Measurements from ENCODE around the gene PSMB7. TPM values are rescaled to one million over a fixed set of nuclear protein-coding genes. Genes with fewer than 3 reads are reported as not detected.

PSMB7 gene
- total RNA-seq, 2 donors from 2014 or later = 91.4 to 149 TPM

DNA sequence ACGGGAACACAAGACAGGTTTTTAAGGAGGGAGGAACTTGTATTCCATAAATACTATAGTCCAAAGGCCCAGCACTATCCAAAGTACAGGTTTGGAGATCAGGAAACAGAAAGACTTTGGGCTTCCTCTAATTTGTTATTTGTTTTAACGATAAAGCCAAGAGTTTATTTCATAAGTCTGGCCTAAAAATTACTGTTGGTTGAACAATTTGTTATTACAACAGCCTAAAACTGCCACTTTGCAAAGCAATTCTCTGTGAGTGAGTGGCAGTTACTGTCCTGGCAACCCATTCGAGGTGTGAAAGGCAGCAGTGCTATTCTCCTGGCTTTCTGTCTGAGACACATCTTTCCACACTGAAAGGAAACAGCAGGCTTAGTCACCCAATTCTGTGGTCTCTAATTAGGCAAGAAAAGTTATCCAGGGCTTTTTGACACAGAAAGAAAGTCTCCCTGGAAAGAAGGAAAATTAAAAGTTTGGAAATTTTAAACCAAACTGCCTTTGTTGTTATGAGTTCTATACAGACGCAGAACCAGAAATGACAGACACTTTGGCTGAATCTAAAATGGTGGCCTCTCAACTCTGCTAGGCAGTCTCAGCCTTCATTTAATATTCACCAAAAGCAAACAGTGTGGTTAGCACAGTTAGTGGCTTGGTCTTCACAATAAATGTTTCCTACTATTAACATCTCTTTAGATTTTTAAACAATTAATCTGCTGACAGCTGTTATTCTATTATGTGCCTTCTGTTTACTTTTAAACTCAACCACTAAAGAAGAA, 33.9 kb downstream of the PSMB7 start:
- ATAC-seq (ENCODE audit: insufficient number of reproducible peaks, low FRiP score, low read depth) = no peak
- H3K27me3 ChIP-seq (replicated peaks; ENCODE audit: insufficient read depth) = no peaks in the 10 kb centered on the region
- peaks cover 6 to 9% of the 10 kb centered on the region in 2 donors for H3K4me1 ChIP-seq (ENCODE audit: control insufficient read depth in 1 of 2, low read depth in 2 of 2)
- no peaks in the 10 kb centered on the region for H3K9me3 ChIP-seq
- H3K36me3 ChIP-seq = peaks cover 15% of the 10 kb centered on the region
- no peak overlapping the region for H3K27ac ChIP-seq
- H3K4me3 ChIP-seq = no peak overlapping the region
- no peak for DNase-seq (ENCODE audit: low spot score)
- TF ChIP-seq, protein P1, sequence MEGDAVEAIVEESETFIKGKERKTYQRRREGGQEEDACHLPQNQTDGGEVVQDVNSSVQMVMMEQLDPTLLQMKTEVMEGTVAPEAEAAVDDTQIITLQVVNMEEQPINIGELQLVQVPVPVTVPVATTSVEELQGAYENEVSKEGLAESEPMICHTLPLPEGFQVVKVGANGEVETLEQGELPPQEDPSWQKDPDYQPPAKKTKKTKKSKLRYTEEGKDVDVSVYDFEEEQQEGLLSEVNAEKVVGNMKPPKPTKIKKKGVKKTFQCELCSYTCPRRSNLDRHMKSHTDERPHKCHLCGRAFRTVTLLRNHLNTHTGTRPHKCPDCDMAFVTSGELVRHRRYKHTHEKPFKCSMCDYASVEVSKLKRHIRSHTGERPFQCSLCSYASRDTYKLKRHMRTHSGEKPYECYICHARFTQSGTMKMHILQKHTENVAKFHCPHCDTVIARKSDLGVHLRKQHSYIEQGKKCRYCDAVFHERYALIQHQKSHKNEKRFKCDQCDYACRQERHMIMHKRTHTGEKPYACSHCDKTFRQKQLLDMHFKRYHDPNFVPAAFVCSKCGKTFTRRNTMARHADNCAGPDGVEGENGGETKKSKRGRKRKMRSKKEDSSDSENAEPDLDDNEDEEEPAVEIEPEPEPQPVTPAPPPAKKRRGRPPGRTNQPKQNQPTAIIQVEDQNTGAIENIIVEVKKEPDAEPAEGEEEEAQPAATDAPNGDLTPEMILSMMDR (IDR thresholded peaks at IDR 0.05) = no peak

DNA sequence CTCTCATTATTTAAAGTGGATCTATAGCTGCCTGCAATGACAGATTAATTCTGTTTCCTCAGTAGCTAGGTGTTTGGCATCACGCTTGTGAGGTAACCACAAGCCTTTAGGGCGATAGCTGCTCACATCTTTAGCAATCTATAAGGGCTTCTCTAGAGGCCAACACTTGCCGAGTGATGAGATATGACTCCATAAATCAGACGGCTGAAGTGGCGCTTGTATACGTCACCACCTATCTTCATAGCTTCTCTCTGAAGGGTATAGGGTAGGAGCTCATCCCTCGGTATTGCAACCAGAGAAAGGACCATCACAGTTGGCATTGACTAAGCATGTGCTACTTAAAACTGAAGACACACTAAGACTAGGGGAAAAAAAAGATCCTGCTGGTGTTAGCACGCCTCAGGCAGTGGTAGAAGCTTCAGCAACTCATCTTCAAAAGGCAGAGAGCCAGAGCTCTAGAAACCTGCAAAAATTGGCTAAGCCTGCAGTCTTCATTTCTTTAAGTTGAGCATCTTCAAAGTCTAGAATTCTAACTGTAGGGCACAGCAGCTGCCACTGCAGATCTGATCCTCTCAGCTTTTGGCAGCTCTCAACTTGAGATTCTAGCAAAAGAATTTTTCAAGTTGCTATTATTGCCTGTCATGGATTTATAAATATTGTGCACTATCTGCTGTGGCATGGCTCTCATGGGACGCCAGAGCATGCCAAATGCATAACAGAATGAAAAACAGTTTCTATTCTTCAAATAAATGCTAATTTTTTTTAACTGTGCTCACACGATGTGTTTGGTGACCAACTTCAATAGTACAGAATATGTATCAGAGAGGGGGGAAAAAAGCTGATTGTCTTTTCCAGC, 37.5 kb downstream of the PSMB7 start:
- H3K27ac ChIP-seq = no peak overlapping the region
- no peak for DNase-seq (ENCODE audit: low spot score)
- H3K27me3 ChIP-seq (replicated peaks; ENCODE audit: insufficient read depth) = no peaks in the 10 kb centered on the region
- peaks cover 6 to 9% of the 10 kb centered on the region in 2 donors for H3K4me1 ChIP-seq (ENCODE audit: control insufficient read depth in 1 of 2, low read depth in 2 of 2)
- H3K4me3 ChIP-seq = no peak overlapping the region
- no peaks in the 10 kb centered on the region for H3K9me3 ChIP-seq
- peaks cover 14% of the 10 kb centered on the region for H3K36me3 ChIP-seq
- ATAC-seq (ENCODE audit: insufficient number of reproducible peaks, low FRiP score, low read depth) = no peak
- TF ChIP-seq, protein P1 (IDR thresholded peaks at IDR 0.05) = no peak

DNA sequence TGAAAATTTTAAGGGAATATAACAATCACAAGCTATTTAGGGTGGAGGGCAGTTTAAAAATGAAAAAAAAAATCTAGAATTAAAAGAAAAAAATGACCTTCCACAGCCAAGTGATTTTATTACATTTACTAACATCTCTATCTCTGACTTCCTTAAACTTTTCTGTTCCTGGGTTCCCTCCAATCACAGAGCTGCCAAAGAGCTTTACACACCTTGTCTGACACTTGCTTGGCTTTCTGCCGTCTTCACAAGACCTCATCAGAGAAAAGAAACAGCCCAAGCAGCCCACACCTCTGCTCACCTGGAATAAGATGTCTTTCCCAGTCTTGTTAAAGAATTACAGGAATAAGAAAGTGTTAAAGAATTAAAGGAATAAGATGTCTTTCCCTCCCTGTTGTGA, 38.9 kb downstream of the PSMB7 start:
- Histone ChIP-seq H3K36me3 (peaks cover 11% of the 10 kb centered on the region), H3K4me3 (no peak overlapping the region), H3K9me3 (no peaks in the 10 kb centered on the region), H3K27me3 (replicated peaks; ENCODE audit: insufficient read depth) (no peaks in the 10 kb centered on the region), H3K27ac (no peak overlapping the region), H3K4me1 (ENCODE audit: control insufficient read depth in 1 of 2, low read depth in 2 of 2) (peaks cover 6 to 9% of the 10 kb centered on the region in 2 donors)
- TF ChIP-seq, protein P1 (IDR thresholded peaks at IDR 0.05) = no peak
- ATAC-seq (ENCODE audit: insufficient number of reproducible peaks, low FRiP score, low read depth) (no peak), DNase-seq (ENCODE audit: low spot score) (no peak)

DNA sequence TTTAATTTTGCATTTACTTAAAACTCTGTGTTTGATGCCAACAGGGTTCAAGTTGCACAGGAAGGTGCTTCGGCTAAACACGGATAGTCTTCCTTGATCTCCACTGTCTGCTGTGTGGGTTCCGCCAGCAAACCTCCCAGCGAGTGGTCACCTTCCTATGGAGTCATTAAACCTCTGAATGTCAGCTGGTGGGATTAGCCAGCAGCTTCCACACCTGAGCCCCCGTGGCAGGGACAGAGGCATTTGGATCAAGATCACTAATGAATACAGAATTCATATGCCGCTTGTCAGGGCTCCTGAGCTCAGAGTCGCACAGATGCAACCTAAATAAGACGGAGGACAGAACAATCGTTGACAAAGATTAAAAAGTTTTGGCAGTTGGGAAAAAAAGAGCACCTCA, 39.5 kb downstream of the PSMB7 start:
- ATAC-seq (ENCODE audit: insufficient number of reproducible peaks, low FRiP score, low read depth) (no peak), DNase-seq (ENCODE audit: low spot score) (no peak)
- no peak overlapping the region for H3K27ac ChIP-seq
- no peaks in the 10 kb centered on the region for H3K9me3 ChIP-seq
- H3K36me3 ChIP-seq = peaks cover 11% of the 10 kb centered on the region
- no peak overlapping the region for H3K4me3 ChIP-seq
- peaks cover 6 to 9% of the 10 kb centered on the region in 2 donors for H3K4me1 ChIP-seq (ENCODE audit: control insufficient read depth in 1 of 2, low read depth in 2 of 2)
- no peaks in the 10 kb centered on the region for H3K27me3 ChIP-seq (replicated peaks; ENCODE audit: insufficient read depth)
- TF ChIP-seq, protein P1 (IDR thresholded peaks at IDR 0.05) = no peak

DNA sequence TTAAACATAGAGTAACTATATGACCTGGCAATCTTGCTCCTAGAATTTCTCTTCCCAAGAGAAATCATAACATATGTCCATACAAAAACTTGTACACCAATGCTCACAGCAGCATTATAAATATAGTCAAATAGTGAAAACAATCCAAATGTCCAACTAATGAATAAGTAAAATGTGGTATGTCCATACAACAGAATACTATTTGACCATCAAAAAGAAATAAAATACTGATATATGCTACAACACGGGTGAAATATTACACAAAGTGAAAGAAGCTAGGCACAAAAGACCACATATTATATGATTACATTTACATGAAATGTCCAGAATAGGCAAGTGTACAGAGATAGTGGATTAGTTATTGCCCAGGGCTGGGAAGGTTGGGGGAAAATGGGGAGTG, 41.4 kb downstream of the PSMB7 start:
- ATAC-seq (ENCODE audit: insufficient number of reproducible peaks, low FRiP score, low read depth) (no peak), DNase-seq (ENCODE audit: low spot score) (no peak)
- no peaks in the 10 kb centered on the region for H3K9me3 ChIP-seq
- H3K4me3 ChIP-seq = no peak overlapping the region
- H3K27ac ChIP-seq = no peak overlapping the region
- no peaks in the 10 kb centered on the region for H3K27me3 ChIP-seq (replicated peaks; ENCODE audit: insufficient read depth)
- peaks cover 6 to 9% of the 10 kb centered on the region in 2 donors for H3K4me1 ChIP-seq (ENCODE audit: control insufficient read depth in 1 of 2, low read depth in 2 of 2)
- TF ChIP-seq, protein P1 (IDR thresholded peaks at IDR 0.05) = no peak
- H3K36me3 ChIP-seq = peaks cover 3% of the 10 kb centered on the region

All from thoracic aorta (tissue), 2 donors.